HUES64 (cell line): ENCODE results near the gene WBP11.
"Not testable (repeated sequence)": the region's sequence is repeated elsewhere in the genome, so short reads cannot be mapped to it uniquely, and the experiment has no call there.

Experiments
- H3K27ac ChIP-seq: 2 replicates; pipeline ENCODE4 v1.7.0; 2013; ENCODE audit warnings: low read depth, low read length, inconsistent platforms
- H3K27me3 ChIP-seq: 2 replicates; pipeline ENCODE4 v1.6.1; 2013; ENCODE audit warnings: mild to moderate bottlenecking, low read length; ENCODE audit not compliant: insufficient read depth
- H3K36me3 ChIP-seq: 2 replicates; pipeline ENCODE4 v1.6.1; 2013; ENCODE audit warnings: mild to moderate bottlenecking, low read length; ENCODE audit not compliant: insufficient read depth
- H3K4me1 ChIP-seq: 2 replicates; pipeline ENCODE4 v1.6.1; 2013; ENCODE audit warnings: mild to moderate bottlenecking, low read length, moderate library complexity; ENCODE audit not compliant: insufficient read depth
- H3K4me3 ChIP-seq: 2 replicates; pipeline ENCODE4 v1.5.1; 2013; ENCODE audit warnings: mild to moderate bottlenecking, low read length, moderate library complexity
- H3K9ac ChIP-seq: 2 replicates; pipeline ENCODE4 v1.6.1; 2013; ENCODE audit warnings: mild to moderate bottlenecking, low read depth, low read length
- H3K9me3 ChIP-seq: 2 replicates; pipeline ENCODE4 v1.6.1; 2013; ENCODE audit warnings: low read depth, low read length; ENCODE audit not compliant: insufficient read depth
- WGBS: fragments of 150-250, 120-280 bp; methylation state at CpG from one replicate; pipeline ENCODE4 v1.1.7; 2013; ENCODE audit warnings: missing lambda C conversion rate; 5-methylcytosine and 5-hydroxymethylcytosine counted together

WBP11 gene

GRCh38 chr12:14772946-14773345, 30.3 kb downstream of the WBP11 start:
- Histone ChIP-seq H3K4me1 (peaks cover 33% of the 10 kb centered on the region), H3K27ac (peak overlapping the region; percentile 43; the same call in 1 of the 2 replicates), H3K36me3 (no peaks in the 10 kb centered on the region), H3K4me3 (peak overlapping the region; percentile 90), H3K9me3 (no peaks in the 10 kb centered on the region), H3K9ac (peak overlapping the region; percentile 71; the same call in 1 of the 2 replicates), H3K27me3 (peaks cover 8% of the 10 kb centered on the region; the same call in 1 of the 2 replicates)
- 37% methylated on average over 4 of the region's 5 CpGs for whole genome bisulfite sequencing

GRCh38 chr12:14771651-14772137, 31.6 kb downstream of the WBP11 start:
- peaks cover 5% of the 10 kb centered on the region; the same call in 1 of the 2 replicates for H3K36me3 ChIP-seq
- peak overlapping the region; percentile 97 for H3K9ac ChIP-seq
- peaks cover 23% of the 10 kb centered on the region for H3K4me1 ChIP-seq
- WGBS: 6% methylated on average over 2 of the region's 6 CpGs
- no peaks in the 10 kb centered on the region for H3K9me3 ChIP-seq
- peak overlapping the region; percentile 98 for H3K27ac ChIP-seq
- peak overlapping the region; percentile 96 for H3K4me3 ChIP-seq
- peaks cover 8% of the 10 kb centered on the region; the same call in 1 of the 2 replicates for H3K27me3 ChIP-seq

- peak overlapping the region; percentile 98 for H3K27ac ChIP-seq
- H3K4me3 ChIP-seq: peak overlapping the region; percentile 96
- H3K4me1 ChIP-seq: peaks cover 18% of the 10 kb centered on the region
- H3K36me3 ChIP-seq: peaks cover 7% of the 10 kb centered on the region; the same call in 1 of the 2 replicates
- H3K27me3 ChIP-seq: peaks cover 7% of the 10 kb centered on the region; the same call in 1 of the 2 replicates
- no peaks in the 10 kb centered on the region for H3K9me3 ChIP-seq
- peak overlapping the region; percentile 97 for H3K9ac ChIP-seq
- WGBS: under 1% methylated on average over 56 of the region's 56 CpGs
Observed at GRCh38 chr12:14770496-14771461, 32.5 kb downstream of the WBP11 start.

GRCh38 chr12:14769969-14770495, 33.2 kb downstream of the WBP11 start:
- Histone ChIP-seq H3K4me3 (peak overlapping the region; percentile 96), H3K4me1 (peaks cover 13% of the 10 kb centered on the region), H3K9ac (peak overlapping the region; percentile 97), H3K9me3 (no peaks in the 10 kb centered on the region), H3K36me3 (peaks cover 7% of the 10 kb centered on the region; the same call in 1 of the 2 replicates), H3K27me3 (no peaks in the 10 kb centered on the region), H3K27ac (peak overlapping the region; percentile 98)
- under 1% methylated on average over 38 of the region's 38 CpGs for WGBS

- Histone ChIP-seq H3K9ac (peak overlapping the region; percentile 97), H3K9me3 (no peaks in the 10 kb centered on the region), H3K36me3 (peaks cover 7% of the 10 kb centered on the region; the same call in 1 of the 2 replicates), H3K4me1 (peaks cover 13% of the 10 kb centered on the region), H3K27ac (peak overlapping the region; percentile 98), H3K4me3 (peak overlapping the region; percentile 96), H3K27me3 (no peaks in the 10 kb centered on the region)
- under 1% methylated on average over 26 of the region's 26 CpGs for WGBS
Observed at GRCh38 chr12:14769466-14769968, 33.8 kb downstream of the WBP11 start.

- H3K27me3 ChIP-seq: no peaks in the 10 kb centered on the region
- H3K36me3 ChIP-seq: peaks cover 7% of the 10 kb centered on the region; the same call in 1 of the 2 replicates
- H3K9me3 ChIP-seq: no peaks in the 10 kb centered on the region
- H3K4me1 ChIP-seq: peaks cover 13% of the 10 kb centered on the region
- H3K4me3 ChIP-seq: peak overlapping the region; percentile 96
- H3K27ac ChIP-seq: peak overlapping the region; percentile 98; the same call in 1 of the 2 replicates
- H3K9ac ChIP-seq: peak overlapping the region; percentile 97; the same call in 1 of the 2 replicates
- 25% methylated on average over 16 of the region's 16 CpGs for WGBS
Observed at GRCh38 chr12:14768823-14769405, 34.4 kb downstream of the WBP11 start.

- Histone ChIP-seq H3K9ac (no peak overlapping the region), H3K27ac (no peak overlapping the region), H3K9me3 (no peaks in the 10 kb centered on the region), H3K27me3 (no peaks in the 10 kb centered on the region), H3K4me3 (peak overlapping the region; percentile 23; the same call in 1 of the 2 replicates), H3K4me1 (peaks cover 13% of the 10 kb centered on the region), H3K36me3 (peaks cover 7% of the 10 kb centered on the region; the same call in 1 of the 2 replicates)
- WGBS: 100% methylated on average over 1 of the region's 1 CpG
Observed at GRCh38 chr12:14767617-14768016, 35.7 kb downstream of the WBP11 start.

GRCh38 chr12:14766649-14767215, 36.5 kb downstream of the WBP11 start:
- no peak overlapping the region for H3K4me3 ChIP-seq
- H3K4me1 ChIP-seq: peaks cover 8% of the 10 kb centered on the region
- H3K27ac ChIP-seq: no peak overlapping the region
- 100% methylated on average over 2 of the region's 3 CpGs for WGBS
- H3K9me3 ChIP-seq: no peaks in the 10 kb centered on the region; the same call in 1 of the 2 replicates
- no peaks in the 10 kb centered on the region for H3K27me3 ChIP-seq
- no peak overlapping the region for H3K9ac ChIP-seq
- peaks cover 7% of the 10 kb centered on the region; the same call in 1 of the 2 replicates for H3K36me3 ChIP-seq

- not testable (repeated sequence) for H3K9me3 ChIP-seq, H3K27ac ChIP-seq, H3K27me3 ChIP-seq, H3K9ac ChIP-seq, H3K4me3 ChIP-seq, H3K36me3 ChIP-seq, H3K4me1 ChIP-seq
- WGBS: 86% methylated on average over 3 of the region's 3 CpGs
Observed at GRCh38 chr12:14766020-14766419, 37.3 kb downstream of the WBP11 start.

GRCh38 chr12:14765398-14765797, 37.9 kb downstream of the WBP11 start:
- peaks cover 3% of the 10 kb centered on the region; the same call in 1 of the 2 replicates for H3K9me3 ChIP-seq
- peaks cover 7% of the 10 kb centered on the region; the same call in 1 of the 2 replicates for H3K36me3 ChIP-seq
- H3K4me1 ChIP-seq: peaks cover 7% of the 10 kb centered on the region; the same call in 1 of the 2 replicates
- H3K27me3 ChIP-seq: no peaks in the 10 kb centered on the region
- no peak overlapping the region for H3K4me3 ChIP-seq
- no peak overlapping the region for H3K27ac ChIP-seq
- H3K9ac ChIP-seq: no peak overlapping the region
- WGBS: 100% methylated on average over 2 of the region's 2 CpGs
